HEK293T (cell line): Measurements from ENCODE around the gene JARID2.

Experiments
- FOXK2 ChIP-seq: fragments of 450-650 bp; IDR thresholded peaks from 2 replicates; pipeline ENCODE4 v1.6.1; 2016; ENCODE audit warnings: mild to moderate bottlenecking
- HDGF ChIP-seq: fragments of 450-650 bp; IDR thresholded peaks from 2 replicates; pipeline ENCODE4 v1.6.1; 2017; ENCODE audit warnings: antibody characterized with exemption, borderline replicate concordance
- LEF1 ChIP-seq: fragments of 450-650 bp; IDR thresholded peaks from 2 replicates; pipeline ENCODE4 v1.6.1; 2017; ENCODE audit warnings: mild to moderate bottlenecking, borderline replicate concordance
- TARDBP ChIP-seq: fragments of 450-650 bp; IDR thresholded peaks from 2 replicates; pipeline ENCODE4 v1.6.1; 2016

GRCh38 chr6:15464211-15464725, 218.4 kb downstream of the JARID2 start:
- TF ChIP-seq HDGF (no peak), LEF1 (no peak), TARDBP (no peak), FOXK2 (no peak)
